A549 treated with AZD9567 at 1 μM for 4 hours (cell line): ENCODE data around the gene SDF4. TPM values are rescaled to one million over a fixed set of nuclear protein-coding genes. Genes with fewer than 3 reads are reported as not detected.

Experiments used
- total RNA-seq: library from RNA; stranded (reverse); fragments of 200-300 nt; extraction: Qiagen RNA extraction; gene quantifications from 5 replicates; pipeline ENCODE4 v1.2.3, GENCODE V29; 2022; ENCODE audit not compliant: insufficient read depth

SDF4 gene, protein sequence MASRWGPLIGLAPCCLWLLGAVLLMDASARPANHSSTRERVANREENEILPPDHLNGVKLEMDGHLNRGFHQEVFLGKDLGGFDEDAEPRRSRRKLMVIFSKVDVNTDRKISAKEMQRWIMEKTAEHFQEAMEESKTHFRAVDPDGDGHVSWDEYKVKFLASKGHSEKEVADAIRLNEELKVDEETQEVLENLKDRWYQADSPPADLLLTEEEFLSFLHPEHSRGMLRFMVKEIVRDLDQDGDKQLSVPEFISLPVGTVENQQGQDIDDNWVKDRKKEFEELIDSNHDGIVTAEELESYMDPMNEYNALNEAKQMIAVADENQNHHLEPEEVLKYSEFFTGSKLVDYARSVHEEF
- 104 to 133 TPM (median 126 TPM) in 5 replicates for total RNA-seq

DNA sequence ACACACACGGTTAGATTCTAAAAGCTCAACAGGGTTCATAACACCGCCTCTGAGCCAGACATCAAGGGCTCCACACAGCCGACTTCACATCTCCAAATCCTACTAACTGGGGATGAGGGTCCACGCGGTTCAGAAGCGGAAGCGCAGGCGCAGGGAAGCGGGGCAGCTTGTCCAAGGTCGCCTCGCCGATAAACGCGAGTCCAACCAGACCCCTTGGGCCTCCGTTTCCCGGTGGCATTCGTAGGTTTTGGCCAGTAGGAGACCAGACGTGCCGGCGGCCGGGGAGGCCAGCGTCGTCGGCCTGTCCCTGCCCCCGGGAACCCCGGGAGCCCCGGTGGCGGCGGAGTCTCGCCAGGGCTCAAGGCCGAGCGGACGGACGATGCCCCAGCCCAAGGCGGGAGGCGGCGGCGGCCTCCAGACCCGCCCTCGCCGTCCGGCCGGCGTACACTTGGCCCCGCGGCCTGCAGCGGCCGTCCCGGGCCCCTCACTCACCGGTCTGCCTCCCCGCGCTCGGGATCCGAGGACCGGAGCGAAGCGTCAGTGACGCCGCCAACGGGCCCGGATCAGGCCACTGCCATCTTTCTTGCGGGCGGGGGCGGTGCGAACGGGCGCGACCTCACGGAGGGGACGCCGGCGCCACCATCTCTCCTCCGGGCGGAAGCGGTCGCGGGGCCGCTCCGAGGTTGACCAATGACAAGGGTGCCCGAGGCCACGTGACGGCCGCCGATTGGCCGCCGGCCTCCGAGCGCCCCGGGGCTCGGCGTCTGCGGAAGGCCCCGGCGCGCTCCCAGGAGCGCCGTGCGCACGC, at the start of gene SDF4:
Gene SDF4 (minus strand): TSS at position 602 of the 808 bp plus-strand sequence. CDS start 3,229 bp downstream, outside the sequence.

DNA sequence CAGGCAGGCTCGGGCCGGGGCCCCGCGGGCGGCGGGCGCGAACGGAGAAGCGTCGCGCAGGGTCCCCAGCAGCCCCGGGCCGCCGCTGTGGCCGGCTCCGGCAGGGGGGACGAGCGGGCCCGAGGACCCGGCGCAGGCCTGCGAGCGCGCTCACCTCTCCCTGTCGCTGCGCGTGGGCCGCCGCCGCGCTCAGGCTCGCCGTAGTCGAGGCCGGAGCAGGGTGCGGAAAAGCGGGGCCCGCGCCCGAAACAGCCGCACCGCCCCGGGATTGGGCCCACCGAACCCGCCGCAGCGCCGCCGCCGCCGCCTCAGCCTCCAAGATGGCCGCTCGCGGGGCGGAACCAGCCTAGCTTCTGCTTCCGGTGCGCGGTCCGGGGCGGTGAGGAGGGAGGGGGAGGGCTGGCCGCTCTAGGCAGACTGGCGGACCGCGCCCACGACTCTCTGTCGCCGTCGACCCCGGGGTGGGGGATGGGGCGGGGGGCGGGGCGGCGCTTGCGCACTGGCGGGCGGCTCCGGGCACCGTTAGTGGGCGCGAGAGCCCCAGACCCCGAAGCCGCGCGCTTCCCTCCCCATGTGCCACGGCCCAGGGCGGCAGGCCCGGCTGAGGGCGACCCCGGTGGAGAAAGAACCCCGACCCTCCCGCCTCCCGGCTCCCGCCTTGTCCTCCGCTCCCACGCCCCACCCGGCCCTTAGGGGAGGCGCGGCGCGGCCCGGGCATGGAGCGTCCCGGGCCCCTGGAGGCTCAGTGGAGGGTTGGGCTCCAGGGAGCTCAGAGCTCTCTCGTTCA, 41.9 kb upstream of the SDF4 start, which contains the start of gene UBE2J2:
Gene UBE2J2 (minus strand): TSS at position 343 of the 787 bp plus-strand sequence. CDS start 5,862 bp downstream, outside the sequence.

DNA sequence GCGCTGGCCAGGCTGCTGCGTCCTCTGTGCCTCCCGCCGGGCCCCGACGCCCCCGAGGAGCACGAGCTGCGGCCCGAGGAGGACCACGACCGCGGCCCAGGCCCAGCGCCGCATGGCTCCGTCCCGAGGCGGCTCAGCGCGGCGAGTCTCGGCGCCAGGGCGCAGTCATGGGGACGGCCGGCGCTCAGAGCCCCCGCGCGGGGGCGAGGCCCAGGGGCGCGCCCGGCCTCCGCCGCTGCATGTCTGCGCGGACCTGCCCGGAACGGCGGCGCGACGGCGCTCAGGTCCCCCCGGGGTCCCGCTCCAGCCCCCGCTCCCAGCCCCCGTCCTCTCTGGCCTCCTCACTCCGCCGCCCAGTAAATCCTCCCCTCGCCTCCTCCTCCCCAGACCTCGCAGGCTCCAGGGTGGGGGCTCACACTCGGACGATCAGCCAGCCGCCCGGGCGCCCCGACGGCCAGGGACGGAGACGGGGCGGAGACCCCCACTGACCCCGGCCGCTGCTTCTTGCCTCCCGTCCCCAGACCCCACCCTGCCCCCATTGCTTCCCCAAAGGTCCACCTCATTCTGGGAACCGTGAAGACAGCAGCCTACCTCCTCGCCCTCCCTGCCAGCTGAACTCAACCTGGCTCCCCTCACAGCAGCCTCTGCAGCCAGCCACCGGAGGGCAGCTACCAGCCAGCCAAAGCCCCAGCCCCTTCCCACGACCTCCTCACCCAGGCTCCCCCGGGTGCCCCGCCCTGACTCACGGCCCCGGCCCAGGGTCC, 15.0 kb upstream of the SDF4 start, which contains the start of gene C1QTNF12:
Gene C1QTNF12 (minus strand): TSS at position 146 of the 764 bp plus-strand sequence. CDS start 32 bp downstream, at position 114.

DNA sequence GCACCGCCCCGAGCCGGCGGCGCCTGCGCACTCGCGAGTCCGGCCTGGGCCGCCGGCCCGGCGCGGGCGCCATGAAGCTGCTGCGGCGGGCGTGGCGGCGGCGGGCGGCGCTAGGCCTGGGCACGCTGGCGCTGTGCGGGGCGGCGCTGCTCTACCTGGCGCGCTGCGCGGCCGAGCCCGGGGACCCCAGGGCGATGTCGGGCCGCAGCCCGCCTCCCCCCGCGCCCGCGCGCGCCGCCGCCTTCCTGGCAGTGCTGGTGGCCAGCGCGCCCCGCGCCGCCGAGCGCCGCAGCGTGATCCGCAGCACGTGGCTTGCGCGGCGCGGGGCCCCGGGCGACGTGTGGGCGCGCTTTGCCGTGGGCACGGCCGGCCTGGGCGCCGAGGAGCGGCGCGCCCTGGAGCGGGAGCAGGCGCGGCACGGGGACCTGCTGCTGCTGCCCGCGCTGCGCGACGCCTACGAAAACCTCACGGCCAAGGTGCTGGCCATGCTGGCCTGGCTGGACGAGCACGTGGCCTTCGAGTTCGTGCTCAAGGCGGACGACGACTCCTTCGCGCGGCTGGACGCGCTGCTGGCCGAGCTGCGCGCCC, 501 bp upstream of the SDF4 start, which contains the start of gene B3GALT6:
Gene B3GALT6 (plus strand): TSS at position 30 of the 588 bp plus-strand sequence. CDS start 42 bp downstream, at position 72.

DNA sequence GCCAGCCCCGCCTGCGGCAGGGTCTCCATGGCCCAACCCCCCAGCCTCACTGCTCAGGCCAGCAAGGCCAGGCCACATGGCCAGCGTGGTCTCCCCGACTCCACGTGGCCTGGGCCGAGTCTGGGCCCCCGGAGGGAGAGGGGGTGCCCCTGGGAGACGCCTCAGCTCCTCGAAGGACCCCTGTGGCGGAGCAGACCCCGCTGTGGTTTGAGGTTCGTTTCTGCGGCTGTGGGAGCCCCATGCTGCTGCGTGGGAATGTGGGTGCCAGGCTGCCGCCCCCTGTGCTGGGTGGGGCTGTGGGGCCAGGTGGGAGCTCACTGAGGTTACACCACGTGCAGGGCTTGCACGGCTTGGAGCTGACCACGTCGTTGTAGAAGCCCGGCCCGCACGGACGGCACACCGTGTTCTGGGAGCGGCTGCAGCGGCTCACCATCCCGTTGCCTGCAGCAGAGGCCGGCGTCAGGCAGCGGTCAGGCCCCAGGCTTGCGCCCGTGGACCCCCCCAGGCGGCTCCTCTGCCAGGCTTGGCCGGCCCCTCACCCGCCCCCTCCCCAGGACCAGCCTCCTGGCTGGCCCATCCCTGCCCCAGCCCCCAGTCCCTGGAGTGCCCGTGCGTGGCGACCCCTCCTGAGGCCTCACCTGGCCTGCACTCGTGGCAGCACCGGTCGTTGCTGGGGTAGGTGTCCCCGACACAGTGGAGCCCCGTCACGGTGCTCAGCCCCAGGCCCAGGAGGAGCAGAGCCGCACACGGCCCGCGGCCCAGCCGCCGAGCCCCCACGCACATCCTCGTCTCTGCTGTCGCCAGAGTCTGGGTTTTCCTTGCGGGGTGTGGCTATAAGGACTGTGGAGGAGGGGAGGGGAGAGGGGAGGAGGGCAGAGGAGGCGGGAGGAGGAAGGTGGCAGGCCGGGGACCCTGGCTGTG, 18.2 kb downstream of the SDF4 start, which contains the start of gene TNFRSF4:
Gene TNFRSF4 (minus strand): TSS at position 809 of the 921 bp plus-strand sequence. CDS start 26 bp downstream, at position 783.

DNA sequence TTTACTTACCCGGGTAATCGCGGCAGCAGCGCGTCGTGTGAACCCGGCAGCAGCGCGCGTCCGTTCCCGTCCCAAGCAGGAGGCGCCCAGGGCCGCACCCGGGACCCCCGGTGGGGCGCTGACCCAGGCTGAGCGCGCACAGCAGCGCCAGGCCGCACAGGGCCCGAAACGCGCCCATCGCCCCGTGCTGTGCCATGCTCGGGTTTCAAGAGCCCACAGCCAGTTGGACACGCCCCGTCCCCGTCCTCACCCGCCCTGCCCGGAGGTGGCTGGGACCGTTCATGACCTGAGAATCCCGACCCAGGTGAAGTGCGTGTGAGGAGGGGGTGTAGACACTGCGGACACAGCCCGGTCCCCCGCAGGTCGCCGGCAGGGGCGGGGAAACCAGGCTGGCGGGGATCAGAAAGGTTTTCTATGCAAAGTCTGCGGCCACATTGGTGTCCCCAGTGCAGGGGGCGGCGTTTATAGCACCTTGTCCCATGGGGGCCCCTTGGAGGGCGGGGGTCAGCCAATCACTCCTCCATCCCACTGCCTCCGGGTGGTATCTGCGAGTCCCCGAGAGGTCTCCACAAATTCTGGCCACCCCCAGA, 25.3 kb downstream of the SDF4 start, which contains the start of gene TNFRSF18:
Gene TNFRSF18 (minus strand): TSS at position 217 of the 590 bp plus-strand sequence. CDS start 21 bp downstream, at position 196.

DNA sequence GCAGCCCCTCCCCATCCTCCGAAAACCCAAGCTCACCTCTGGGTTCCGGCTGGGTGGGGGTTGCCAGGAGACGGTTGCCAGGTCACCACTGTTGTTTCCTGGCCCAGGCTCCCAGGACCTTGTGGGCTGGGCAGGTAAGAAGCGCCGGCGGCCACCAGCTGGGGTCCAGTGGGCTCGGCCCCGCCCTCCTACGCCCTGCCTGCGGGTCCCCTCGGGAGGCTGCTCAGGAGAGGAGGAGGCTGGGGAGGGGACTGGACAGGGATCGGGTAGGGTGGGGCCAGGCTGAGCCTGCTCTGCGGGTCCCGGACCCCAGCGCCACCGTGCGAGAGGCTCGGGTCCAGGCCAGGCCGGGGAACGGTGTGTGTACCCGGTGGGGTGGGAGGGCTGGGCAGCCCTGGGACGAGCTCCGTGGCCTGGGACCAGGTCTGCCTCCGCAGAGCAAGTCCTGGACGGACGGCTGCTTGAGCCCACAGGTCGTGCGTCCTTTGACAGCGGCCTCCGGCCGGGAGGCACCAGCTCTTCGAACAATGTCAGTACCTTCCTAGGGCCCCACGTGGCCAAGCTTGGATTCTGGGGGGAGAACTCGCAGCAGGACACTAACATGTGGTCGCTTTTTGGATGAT, 57.9 kb downstream of the SDF4 start, which contains the start of gene TTLL10:
Gene TTLL10 (plus strand): TSS at position 88 of the 623 bp plus-strand sequence. CDS start 5,336 bp downstream, outside the sequence.

Other genes with a start within 250 kb of the SDF4 start
- gene PERM1, start 249.9 kb downstream of the SDF4 start, total RNA-seq: 0.05 to 0.37 TPM (median 0.09 TPM) in 3 of 5 replicates, not detected in the others
- gene HES4, start 231.9 kb downstream of the SDF4 start, total RNA-seq: 25.4 to 70.5 TPM (median 62.2 TPM) in 5 replicates
- 6.9 to 26.4 TPM (median 19.1 TPM) in 5 replicates for gene ISG15, start 218.5 kb downstream of the SDF4 start, total RNA-seq
- gene AGRN, start 211.9 kb downstream of the SDF4 start, total RNA-seq: 89.2 to 121 TPM (median 120 TPM) in 5 replicates
- gene RNF223, start 157.7 kb downstream of the SDF4 start, total RNA-seq: 0.30 to 0.42 TPM (median 0.36 TPM) in 4 of 5 replicates, not detected in the other
- gene C1orf159, start 115.9 kb downstream of the SDF4 start, total RNA-seq: 8.8 to 14.5 TPM (median 12.9 TPM) in 5 replicates
- not detected in 5 replicates for gene TTLL10, start 58.1 kb downstream of the SDF4 start, total RNA-seq
- 0.09 to 0.20 TPM (median 0.12 TPM) in 3 of 5 replicates, not detected in the others for gene TNFRSF18, start 25.4 kb downstream of the SDF4 start, total RNA-seq
- 0.07 to 0.21 TPM (median 0.10 TPM) in 3 of 5 replicates, not detected in the others for gene TNFRSF4, start 17.8 kb downstream of the SDF4 start, total RNA-seq
- 13.1 to 18.5 TPM (median 15.8 TPM) in 5 replicates for gene B3GALT6, start 236 bp upstream of the SDF4 start, total RNA-seq
- 1.1 to 1.6 TPM (median 1.5 TPM) in 4 of 5 replicates, not detected in the other for gene C1QTNF12, start 14.7 kb upstream of the SDF4 start, total RNA-seq
- 44.2 to 51.4 TPM (median 48.2 TPM) in 5 replicates for gene UBE2J2, start 41.9 kb upstream of the SDF4 start, total RNA-seq
- 1.1 to 18.6 TPM (median 1.4 TPM) in 5 replicates for gene SCNN1D, start 48.4 kb upstream of the SDF4 start, total RNA-seq
- gene ACAP3, start 75.9 kb upstream of the SDF4 start, total RNA-seq: 6.6 to 21.5 TPM (median 19.8 TPM) in 5 replicates
- gene PUSL1, start 76.6 kb upstream of the SDF4 start, total RNA-seq: 12.9 to 26.3 TPM (median 24.1 TPM) in 5 replicates
- 55.6 to 67.7 TPM (median 66.1 TPM) in 5 replicates for gene INTS11, start 92.7 kb upstream of the SDF4 start, total RNA-seq
- 18.5 to 24.0 TPM (median 22.6 TPM) in 5 replicates for gene CPTP, start 92.8 kb upstream of the SDF4 start, total RNA-seq
- 0.09 to 0.24 TPM (median 0.17 TPM) in 4 of 5 replicates, not detected in the other for gene TAS1R3, start 99.3 kb upstream of the SDF4 start, total RNA-seq
- gene DVL1, start 117.4 kb upstream of the SDF4 start, total RNA-seq: 38.9 to 68.4 TPM (median 63.4 TPM) in 5 replicates
- 0.13 to 3.5 TPM (median 0.20 TPM) in 4 of 5 replicates, not detected in the other for gene MXRA8, start 126.6 kb upstream of the SDF4 start, total RNA-seq
- gene AURKAIP1, start 143.2 kb upstream of the SDF4 start, total RNA-seq: 105 to 181 TPM (median 175 TPM) in 5 replicates
- gene CCNL2, start 167.3 kb upstream of the SDF4 start, total RNA-seq: 32.2 to 72.8 TPM (median 64.8 TPM) in 5 replicates
- 133 to 140 TPM (median 135 TPM) in 5 replicates for gene MRPL20, start 175.3 kb upstream of the SDF4 start, total RNA-seq
- 0.06 to 0.10 TPM in 2 of 5 replicates, not detected in the others for gene ANKRD65, start 189.3 kb upstream of the SDF4 start, total RNA-seq
- gene VWA1, start 203.7 kb upstream of the SDF4 start, total RNA-seq: 8.4 to 16.5 TPM (median 15.0 TPM) in 5 replicates
- not detected in 5 replicates for gene ATAD3C, start 217.7 kb upstream of the SDF4 start, total RNA-seq
- 0.86 to 3.6 TPM (median 3.2 TPM) in 5 replicates for gene ATAD3B, start 239.8 kb upstream of the SDF4 start, total RNA-seq